Erythroblast (primary cell): ENCODE results near the gene SYT9.

ENCODE experiments used
- GATA1 ChIP-seq: IDR thresholded peaks from 2 replicates; pipeline ENCODE4 v1.6.1; 2011; ENCODE audit warnings: low read depth, mild to moderate bottlenecking, control low read depth, low read length, moderate library complexity
- POLR2A ChIP-seq: IDR thresholded peaks from 2 replicates; pipeline ENCODE4 v1.6.1; 2011; ENCODE audit warnings: mild to moderate bottlenecking, low read length

- TF ChIP-seq POLR2A (no peak), GATA1 (no peak)
Measured at GRCh38 chr11:7414973-7415817, 163.5 kb downstream of the SYT9 start.
